ENCODE data around the gene NT5E. TPM values are rescaled to one million over a fixed set of nuclear protein-coding genes. Genes with fewer than 3 reads are reported as not detected.

Gene NT5E
- total RNA-seq, result 4.3 TPM
- long read RNA-seq, partial matches to known transcripts, result 0 of 9 reads
- long read RNA-seq, other reads (novel, unspliced or antisense), result 5 of 9 reads

GRCh38 chr6:85449818-85450759, at the start of gene NT5E:
Gene NT5E, plus strand, starts transcription at chr6:85450083. Its CDS starts 57 bp downstream, at chr6:85450140.
- Histone ChIP-seq H3K4me3 (peak within 1 kb of the TSS; percentile 75), H3K4me1 (peaks cover 22% of the 10 kb centered on the region), H3K36me3 (no peaks in the 10 kb centered on the region), H3K27ac (replicated peaks) (peak within 1 kb of the TSS; percentile 87), H3K27me3 (ENCODE audit: low read depth) (peaks cover 95% of the 10 kb centered on the region), H3K9me3 (replicated peaks) (no peaks in the 10 kb centered on the region)
- peak; percentile 74 for DNase-seq
- TF ChIP-seq CTCF (IDR thresholded peaks at IDR 0.05; ENCODE audit: borderline replicate concordance), result no peak
- intact Hi-C loops (cut with micrococcal nuclease), result no loop called here

DNA sequence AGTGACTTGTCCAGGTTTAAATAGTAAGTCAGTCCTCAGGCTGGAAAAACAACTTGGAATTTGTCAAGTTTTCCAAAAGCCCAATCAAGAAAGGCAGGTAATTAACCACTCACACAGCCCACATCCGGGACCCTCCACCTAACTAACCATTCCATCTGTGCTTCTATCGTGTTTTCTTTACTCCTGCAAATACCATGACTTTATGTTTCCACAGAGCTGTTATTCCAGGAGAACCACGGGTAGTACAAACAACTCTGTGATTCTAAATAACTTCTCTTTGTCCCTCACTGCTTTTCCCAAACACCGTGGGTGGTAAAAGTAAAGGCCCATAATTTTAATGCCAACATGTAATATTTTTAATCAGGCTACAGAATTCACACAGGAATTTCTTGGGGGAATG, 49.6 kb upstream of the NT5E start:
- Histone ChIP-seq H3K36me3 (no peaks in the 10 kb centered on the region), H3K9me3 (replicated peaks) (peaks cover 16% of the 10 kb centered on the region), H3K27ac (replicated peaks) (no peak overlapping the region), H3K27me3 (ENCODE audit: low read depth) (no peaks in the 10 kb centered on the region), H3K4me1 (peaks cover 24% of the 10 kb centered on the region), H3K4me3 (no peak overlapping the region)
- no peak for DNase-seq
- intact Hi-C loops (cut with micrococcal nuclease), result no loop called here
- no peak for TF ChIP-seq CTCF (IDR thresholded peaks at IDR 0.05; ENCODE audit: borderline replicate concordance)

- H3K27ac ChIP-seq (replicated peaks), result no peak overlapping the region
- intact Hi-C loops (cut with micrococcal nuclease), result no loop called here
Observed at GRCh38 chr6:85401186-85402021, 48.5 kb upstream of the NT5E start.

GRCh38 chr6:85402071-85402470, 47.8 kb upstream of the NT5E start:
- Histone ChIP-seq H3K4me1 (peaks cover 24% of the 10 kb centered on the region), H3K27ac (replicated peaks) (no peak overlapping the region), H3K4me3 (no peak overlapping the region), H3K27me3 (ENCODE audit: low read depth) (no peaks in the 10 kb centered on the region), H3K36me3 (no peaks in the 10 kb centered on the region), H3K9me3 (replicated peaks) (peaks cover 14% of the 10 kb centered on the region)
- TF ChIP-seq CTCF (IDR thresholded peaks at IDR 0.05; ENCODE audit: borderline replicate concordance), result no peak
- intact Hi-C loops (cut with micrococcal nuclease), result no loop called here
- DNase-seq, result no peak

More at GRCh38 chr6:85401186-85402021, 48.5 kb upstream of the NT5E start:
- TF ChIP-seq CTCF (IDR thresholded peaks at IDR 0.05; ENCODE audit: borderline replicate concordance), result no peak
- no peak for DNase-seq
- peaks cover 24% of the 10 kb centered on the region for H3K4me1 ChIP-seq
- H3K27me3 ChIP-seq (ENCODE audit: low read depth), result no peaks in the 10 kb centered on the region
- H3K9me3 ChIP-seq (replicated peaks), result peaks cover 16% of the 10 kb centered on the region
- H3K36me3 ChIP-seq, result no peaks in the 10 kb centered on the region
- no peak overlapping the region for H3K4me3 ChIP-seq

- Histone ChIP-seq H3K4me3 (no peak overlapping the region), H3K36me3 (no peaks in the 10 kb centered on the region), H3K4me1 (peaks cover 24% of the 10 kb centered on the region), H3K9me3 (replicated peaks) (peaks cover 6% of the 10 kb centered on the region), H3K27me3 (ENCODE audit: low read depth) (no peaks in the 10 kb centered on the region), H3K27ac (replicated peaks) (peak overlapping the region; percentile 36)
- no peak for TF ChIP-seq CTCF (IDR thresholded peaks at IDR 0.05; ENCODE audit: borderline replicate concordance)
- intact Hi-C loops (cut with micrococcal nuclease), result no loop called here
- DNase-seq, result no peak
Observed at GRCh38 chr6:85402922-85403321, 47.0 kb upstream of the NT5E start.
